GM18505 (cell line): ENCODE data around the gene SMIM41.

Experiments used
- ATAC-seq: cut with Tn5 transposase; IDR thresholded peaks from one replicate; pipeline ENCODE4 v1.9.1; 2021; ENCODE audit not compliant: unreplicated experiment
- POLR2A ChIP-seq: IDR thresholded peaks from 4 replicates; pipeline ENCODE4 v1.6.1; 2011; ENCODE audit warnings: borderline replicate concordance; ENCODE audit not compliant: insufficient read depth, insufficient read length; ENCODE audit errors: extremely low read depth

Gene SMIM41

GRCh38 chr12:52148464-52149181 lies 69.1 kb downstream of the SMIM41 start:
- no peak for ATAC-seq
- no peak for TF ChIP-seq POLR2A

- ATAC-seq: no peak
- TF ChIP-seq POLR2A: no peak
These were observed 69.7 kb downstream of the SMIM41 start for GRCh38 chr12:52149182-52149641.

GRCh38 chr12:52149651-52150241 lies 70.2 kb downstream of the SMIM41 start:
- no peak for ATAC-seq
- no peak for TF ChIP-seq POLR2A

- ATAC-seq: no peak
- no peak for TF ChIP-seq POLR2A
These were observed 71.8 kb downstream of the SMIM41 start for GRCh38 chr12:52151153-52151836.

GRCh38 chr12:52151837-52152783 lies 72.6 kb downstream of the SMIM41 start:
- no peak for ATAC-seq
- no peak for TF ChIP-seq POLR2A

- no peak for ATAC-seq
These were observed 73.4 kb downstream of the SMIM41 start for GRCh38 chr12:52152905-52153317.

GRCh38 chr12:52155048-52155868 lies 75.8 kb downstream of the SMIM41 start:
- TF ChIP-seq POLR2A: no peak
- no peak for ATAC-seq

More at GRCh38 chr12:52152905-52153317, 73.4 kb downstream of the SMIM41 start:
- TF ChIP-seq POLR2A: no peak

- ATAC-seq: no peak
These were observed 76.8 kb downstream of the SMIM41 start for GRCh38 chr12:52156311-52156710.

GRCh38 chr12:52156757-52157565 lies 77.5 kb downstream of the SMIM41 start:
- no peak for ATAC-seq
- TF ChIP-seq POLR2A: no peak

More at GRCh38 chr12:52156311-52156710, 76.8 kb downstream of the SMIM41 start:
- TF ChIP-seq POLR2A: no peak

GRCh38 chr12:52157566-52158150 lies 78.2 kb downstream of the SMIM41 start:
- no peak for ATAC-seq
- no peak for TF ChIP-seq POLR2A
